GM19328 (cell line): ENCODE data around the gene EDEM2.
"Not testable (repeated sequence)": the region's sequence is repeated elsewhere in the genome, so short reads cannot be mapped to it uniquely, and the experiment has no call there.

ENCODE experiments used
- ATAC-seq: cut with Tn5 transposase; IDR thresholded peaks from one replicate; pipeline ENCODE4 v1.9.1; 2021; ENCODE audit warnings: mild to moderate bottlenecking, moderate library complexity; ENCODE audit not compliant: unreplicated experiment

The EDEM2 gene, protein sequence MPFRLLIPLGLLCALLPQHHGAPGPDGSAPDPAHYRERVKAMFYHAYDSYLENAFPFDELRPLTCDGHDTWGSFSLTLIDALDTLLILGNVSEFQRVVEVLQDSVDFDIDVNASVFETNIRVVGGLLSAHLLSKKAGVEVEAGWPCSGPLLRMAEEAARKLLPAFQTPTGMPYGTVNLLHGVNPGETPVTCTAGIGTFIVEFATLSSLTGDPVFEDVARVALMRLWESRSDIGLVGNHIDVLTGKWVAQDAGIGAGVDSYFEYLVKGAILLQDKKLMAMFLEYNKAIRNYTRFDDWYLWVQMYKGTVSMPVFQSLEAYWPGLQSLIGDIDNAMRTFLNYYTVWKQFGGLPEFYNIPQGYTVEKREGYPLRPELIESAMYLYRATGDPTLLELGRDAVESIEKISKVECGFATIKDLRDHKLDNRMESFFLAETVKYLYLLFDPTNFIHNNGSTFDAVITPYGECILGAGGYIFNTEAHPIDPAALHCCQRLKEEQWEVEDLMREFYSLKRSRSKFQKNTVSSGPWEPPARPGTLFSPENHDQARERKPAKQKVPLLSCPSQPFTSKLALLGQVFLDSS

DNA sequence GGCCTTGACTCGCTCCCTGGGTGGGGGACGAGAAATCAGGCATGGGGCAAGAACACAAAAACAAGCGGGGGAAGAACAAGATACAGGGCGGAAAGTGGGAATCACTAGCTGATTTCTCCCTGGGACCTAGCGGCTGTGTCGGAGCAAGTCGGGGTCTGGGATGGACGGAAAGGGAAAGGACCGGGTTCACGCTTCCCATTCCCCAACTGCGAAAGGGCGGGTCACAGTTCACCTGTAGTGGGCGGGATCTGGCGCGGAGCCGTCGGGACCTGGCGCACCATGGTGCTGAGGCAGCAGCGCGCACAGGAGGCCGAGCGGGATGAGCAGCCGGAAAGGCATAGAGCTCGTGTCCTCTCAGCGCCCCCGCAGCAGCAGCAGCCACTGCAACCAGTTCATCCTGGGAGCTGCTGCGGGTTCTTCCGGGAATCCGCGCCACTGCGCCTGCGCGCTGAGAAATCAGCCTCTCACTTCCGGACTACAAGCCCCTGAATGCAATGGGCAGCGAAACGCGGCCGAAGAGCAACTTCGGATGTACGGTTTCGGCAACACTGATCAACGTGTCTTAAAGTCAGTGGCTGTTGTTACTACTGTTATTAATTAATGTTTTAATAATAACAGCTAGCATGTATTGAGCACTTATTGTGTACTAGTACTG is at the start of gene EDEM2:
Gene EDEM2, minus strand, starts transcription at position 417 of the 655 bp plus-strand sequence. Its CDS starts 78 bp downstream, at position 339.
- peak; percentile 67 for ATAC-seq

DNA sequence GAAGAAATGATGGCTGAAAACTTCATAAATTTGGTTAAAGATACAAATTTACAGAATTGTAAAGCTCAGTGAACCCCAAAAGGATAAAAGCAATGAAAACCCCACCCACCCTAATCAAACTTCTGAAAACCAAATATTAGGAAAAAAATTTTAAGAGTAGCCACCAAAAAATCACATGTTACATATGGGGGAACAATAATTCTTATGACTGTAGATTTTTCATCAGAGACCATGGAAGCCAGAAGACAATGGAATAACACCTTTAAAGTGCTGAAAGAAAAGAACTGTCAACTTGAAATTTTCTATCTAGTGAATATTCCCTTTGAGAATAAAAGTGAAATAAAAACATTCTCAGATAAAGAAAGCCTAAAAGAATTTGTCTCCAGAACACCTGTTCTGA is 49.2 kb upstream of the EDEM2 start:
- no peak for ATAC-seq

DNA sequence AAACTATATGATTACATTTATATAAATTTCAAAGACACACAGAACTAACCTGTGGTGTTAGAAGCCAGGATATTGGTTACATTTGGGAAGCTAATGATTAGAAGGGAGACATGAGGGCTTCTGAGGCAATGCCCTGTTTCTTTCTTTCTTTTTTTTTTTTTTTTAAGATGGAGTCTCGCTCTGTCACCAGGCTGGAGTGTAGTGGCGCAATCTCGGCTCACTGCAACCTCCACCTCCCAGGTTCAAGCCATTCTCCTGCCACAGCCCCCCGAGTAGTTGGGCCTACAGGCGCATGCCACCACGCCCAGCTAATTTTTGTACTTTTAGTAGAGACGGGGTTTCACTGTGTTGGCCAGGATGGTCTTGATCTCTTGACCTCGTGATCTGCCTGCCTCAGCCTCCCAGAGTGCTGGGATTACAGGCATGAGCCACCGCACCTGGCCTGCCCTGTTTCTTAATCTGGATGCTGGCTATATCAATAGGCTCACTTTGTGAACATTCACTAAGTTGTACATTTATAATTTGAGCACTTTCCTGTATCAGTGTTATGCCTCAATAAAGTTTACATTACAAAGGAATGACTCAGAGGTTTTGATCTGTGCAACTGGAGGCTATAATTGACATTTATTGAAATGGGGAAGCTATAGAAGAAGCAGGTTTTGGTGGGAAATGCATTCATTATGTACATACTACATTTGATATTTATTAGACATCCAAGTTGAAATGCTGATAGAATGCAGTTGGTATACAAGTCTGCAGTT is 46.1 kb upstream of the EDEM2 start:
- not testable (repeated sequence) for ATAC-seq

DNA sequence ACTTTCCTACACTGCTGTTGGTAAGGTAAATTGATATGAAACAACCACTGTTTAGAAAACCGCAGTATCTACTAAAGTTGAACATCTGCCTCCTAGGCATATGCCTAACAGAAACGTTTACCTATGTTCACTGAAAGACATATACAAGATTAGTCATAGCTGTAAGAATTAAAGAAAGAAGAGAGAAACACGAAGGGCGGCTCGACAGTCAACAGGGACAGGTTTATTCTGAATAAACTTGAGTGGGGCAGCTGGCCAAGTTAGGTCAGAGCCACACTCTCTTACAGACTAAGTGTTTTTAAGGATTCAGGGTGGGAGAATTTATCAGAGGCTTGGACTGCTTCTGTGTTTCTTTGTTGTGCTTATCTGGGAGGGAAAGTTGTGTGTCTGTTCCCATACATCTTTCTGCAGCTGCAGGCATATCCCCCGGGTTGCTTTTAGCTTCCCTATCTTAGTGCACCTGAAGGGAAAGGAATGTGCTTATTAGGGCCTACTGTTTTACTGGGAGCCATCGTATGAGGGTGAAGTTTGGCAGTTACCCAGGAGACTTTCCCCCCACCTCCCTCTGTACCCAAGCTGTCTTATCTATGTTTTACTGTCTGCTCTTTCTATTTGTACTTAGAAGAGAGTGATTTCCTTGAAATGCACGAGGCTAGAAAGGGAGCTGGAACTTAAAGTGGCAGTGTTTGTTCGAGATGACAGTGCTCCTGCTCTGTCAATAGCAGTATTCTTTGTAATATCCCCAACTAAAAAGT is 45.2 kb upstream of the EDEM2 start:
- no peak for ATAC-seq

DNA sequence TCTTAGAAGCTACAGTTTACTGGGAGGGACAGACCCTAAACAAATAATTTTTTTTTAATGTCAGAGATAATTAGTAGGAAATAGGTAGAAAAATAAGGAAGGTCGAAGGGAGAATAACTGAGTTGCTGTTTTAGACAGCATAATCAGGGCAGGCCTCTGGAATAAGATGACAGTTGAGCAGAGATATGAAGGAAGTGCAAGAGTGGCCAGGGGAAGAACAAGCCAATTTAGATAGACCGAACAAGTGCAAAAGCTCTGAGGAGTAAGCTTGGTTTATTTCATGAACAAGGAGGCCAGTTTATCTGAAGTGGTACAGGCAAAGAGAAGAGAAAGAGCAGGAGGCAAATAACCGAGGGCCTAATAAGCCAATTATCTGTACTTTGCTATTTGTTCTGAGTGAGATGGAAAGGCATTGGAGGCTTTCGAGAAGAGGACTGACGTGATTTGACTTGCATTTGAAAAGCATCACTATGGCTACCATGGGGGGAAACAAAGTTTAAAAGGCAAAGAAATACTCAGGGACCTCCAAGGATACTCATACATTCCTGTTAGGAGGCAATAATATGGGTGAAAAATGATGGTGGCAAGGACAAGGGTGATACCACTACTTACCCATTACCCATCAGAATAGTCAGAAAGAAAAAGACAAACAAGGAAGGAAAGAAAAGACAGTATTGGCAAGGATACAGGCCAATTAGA is 44.4 kb upstream of the EDEM2 start:
- ATAC-seq = no peak

DNA sequence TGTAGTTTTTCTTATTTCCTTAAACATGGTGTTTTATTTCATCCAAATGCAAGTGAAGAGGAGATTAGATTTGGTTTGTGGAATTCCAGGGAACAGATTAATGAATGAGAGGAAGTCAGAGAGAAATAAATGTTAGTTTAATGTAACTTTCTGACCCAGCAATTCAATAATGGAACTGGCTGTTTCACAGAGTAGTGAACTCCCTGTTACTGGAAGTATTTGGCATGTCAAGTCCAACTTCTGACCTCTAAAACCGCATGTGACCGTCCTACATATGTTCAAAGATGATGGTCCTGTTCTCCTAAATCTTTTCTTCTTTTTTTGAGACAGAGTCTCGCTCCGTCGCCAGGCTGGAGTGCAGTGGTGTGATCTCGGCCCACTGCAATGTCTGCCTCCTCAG is 43.4 kb upstream of the EDEM2 start:
- ATAC-seq = no peak

DNA sequence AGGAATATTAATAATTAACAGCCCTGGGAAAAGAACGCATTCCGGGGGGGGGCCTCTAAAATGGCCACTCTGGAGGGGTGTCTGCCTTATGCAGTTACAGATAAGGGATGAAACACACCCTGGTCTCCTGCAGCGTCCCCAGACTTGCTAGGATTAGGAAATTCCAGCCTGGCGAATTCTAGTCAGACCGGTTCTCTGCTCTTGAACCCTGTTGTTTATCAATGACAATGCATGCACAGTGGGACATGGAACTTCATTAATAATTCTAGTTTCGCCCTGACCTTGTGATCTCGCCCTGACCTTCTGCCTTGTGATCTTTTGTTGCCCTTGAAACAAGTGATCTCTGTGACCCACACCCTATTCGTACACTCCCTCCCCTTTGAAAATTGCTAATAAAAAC is 42.1 kb upstream of the EDEM2 start:
- ATAC-seq = not testable (repeated sequence)

DNA sequence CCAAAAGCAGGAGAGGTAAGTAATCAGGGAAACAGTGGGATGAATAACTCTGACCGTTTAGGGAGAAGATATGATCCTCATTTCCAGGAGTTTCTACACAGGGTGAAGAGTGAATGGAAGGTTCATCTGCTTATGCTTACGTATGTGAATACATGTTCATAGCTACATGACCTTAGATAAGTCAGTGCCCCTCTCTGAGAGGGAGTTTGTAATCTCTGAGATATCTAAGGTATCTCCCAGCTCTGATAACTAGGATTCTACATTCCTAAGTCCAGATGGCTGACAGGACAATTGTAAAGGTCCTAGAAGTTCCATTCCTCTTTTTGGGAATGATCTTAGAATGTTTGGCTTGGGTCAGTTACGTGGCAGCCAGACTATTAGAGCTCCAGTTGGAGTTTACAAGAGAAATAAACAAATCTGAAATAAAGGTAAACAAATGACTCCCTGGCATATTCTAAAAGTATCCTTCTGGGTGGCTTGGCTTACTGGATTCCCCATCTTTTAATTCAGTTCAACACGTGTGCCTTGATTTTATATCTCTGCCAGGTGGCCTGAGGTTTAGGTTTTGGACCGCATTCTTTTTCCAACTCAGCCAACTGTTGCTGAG is 40.6 kb upstream of the EDEM2 start:
- no peak for ATAC-seq

DNA sequence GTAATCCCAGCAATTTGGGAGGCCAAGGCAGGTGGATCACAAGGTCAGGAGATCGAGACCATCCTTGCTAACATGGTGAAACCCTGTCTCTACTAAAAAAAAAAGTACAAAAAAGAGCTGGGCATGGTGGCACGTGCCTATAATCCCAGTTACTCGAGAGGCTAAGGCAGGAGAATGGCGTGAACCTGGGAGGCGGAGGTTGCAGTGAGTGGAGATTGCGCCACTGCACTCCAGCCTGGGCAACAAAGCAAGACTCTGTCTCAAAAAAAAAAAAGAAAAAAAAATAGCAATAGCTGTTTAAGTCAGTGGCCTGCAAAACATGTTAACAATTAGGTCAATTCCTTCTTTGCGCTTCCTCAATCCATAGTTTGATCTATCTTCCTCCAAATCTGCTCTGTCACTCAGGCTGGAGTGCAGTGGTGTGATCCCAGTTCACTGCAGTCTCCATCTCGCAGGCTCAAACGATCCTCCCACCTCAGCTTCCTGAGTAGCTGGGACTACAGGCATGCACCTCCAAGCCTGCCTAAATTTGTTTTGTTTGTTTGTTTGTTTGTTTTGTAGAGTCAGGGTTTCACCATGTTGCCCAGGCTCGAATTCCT is 39.7 kb upstream of the EDEM2 start:
- not testable (repeated sequence) for ATAC-seq

DNA sequence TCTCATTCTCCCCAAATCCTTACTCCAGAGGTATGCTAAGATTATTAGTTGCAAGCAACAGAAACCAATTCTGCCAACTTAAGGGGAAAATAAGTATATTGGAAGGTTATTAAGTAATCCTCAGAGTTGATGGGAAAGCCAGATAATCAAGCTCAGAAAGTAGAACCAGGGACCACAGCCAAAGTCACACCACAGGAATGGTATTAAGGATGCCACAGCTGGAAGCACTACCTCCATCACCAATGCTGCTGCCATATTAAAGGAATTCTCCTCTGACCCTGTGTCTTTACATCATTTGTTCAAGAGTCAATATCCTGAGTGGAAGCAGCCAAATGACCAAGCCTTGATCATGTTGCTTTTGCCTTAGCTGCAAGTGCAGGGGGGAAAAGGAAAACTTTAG is 34.6 kb upstream of the EDEM2 start:
- ATAC-seq = no peak

DNA sequence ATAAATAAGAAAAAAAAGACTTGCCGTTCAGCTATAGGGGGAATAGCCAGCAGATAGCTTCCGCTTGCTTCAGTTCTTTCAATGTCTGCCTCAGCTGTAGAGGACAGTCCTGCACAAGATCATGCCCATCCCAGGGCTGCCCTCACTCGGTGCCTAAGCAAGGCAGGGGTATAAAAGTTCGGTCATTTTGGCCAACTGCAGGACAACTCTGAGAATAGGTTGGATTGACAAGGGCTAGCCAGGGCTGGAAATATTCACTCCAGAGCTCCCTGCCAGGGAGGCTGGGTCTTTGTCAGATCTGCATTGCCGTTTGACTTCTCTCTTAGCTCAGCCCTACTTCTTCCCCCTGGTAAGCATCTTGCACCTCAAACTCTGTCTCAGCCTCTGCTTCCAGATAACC is 33.1 kb upstream of the EDEM2 start:
- no peak for ATAC-seq

DNA sequence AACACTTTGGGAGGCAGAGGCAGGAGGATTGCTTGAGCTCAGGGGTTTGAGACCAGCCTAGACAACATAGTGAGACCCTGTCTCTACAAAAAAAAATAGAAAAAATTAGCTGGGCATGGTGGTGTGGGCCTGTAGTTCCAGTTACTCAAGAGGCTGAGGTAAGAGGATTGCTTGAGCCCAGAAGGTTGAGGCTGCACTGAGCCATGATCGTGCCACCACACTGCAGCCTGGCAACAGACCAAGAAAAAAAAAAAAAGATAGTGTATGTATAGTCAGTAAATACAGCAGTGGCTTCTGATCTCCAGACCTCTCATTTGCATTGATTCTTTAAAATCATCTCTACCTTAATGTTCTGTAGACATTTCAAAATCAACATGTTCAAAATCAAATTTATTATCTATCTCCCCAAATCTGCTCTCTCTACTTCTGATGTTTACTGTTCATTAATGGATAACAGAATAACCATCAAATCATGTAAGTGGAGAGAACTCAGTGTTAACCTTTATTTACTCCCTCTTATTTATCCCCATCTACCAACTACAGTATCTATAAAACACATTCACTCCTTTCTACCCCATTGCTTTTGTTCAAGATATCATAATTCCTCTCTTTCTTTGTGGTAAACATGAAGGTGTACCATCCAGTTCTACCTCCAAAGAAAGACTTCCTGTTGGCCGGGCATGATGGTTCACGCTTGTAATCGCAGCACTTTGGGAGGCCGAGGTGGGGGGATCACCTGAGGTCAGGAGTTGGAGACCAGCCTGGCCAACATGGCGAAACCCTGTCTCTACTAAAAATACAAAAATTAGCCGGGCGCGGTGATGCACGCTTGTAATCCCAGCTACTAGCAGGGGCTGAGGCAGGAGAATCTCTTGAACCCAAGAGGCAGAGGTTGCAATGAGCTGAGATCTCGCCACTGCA is 32.4 kb upstream of the EDEM2 start:
- no peak for ATAC-seq

DNA sequence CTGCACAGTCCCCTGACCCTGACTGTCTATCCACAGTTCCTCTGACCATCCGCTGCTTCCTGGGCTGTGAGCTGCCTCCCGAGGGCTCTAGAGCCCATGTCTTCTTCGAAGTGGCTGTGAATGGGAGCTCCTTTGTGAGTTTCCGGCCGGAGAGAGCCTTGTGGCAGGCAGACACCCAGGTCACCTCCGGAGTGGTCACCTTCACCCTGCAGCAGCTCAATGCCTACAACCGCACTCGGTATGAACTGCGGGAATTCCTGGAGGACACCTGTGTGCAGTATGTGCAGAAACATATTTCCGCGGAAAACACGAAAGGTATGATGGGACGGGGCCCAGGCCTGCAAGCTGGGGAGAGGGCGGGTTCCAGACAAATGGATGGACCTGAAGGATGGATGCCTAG is 29.0 kb upstream of the EDEM2 start:
- ATAC-seq = no peak

DNA sequence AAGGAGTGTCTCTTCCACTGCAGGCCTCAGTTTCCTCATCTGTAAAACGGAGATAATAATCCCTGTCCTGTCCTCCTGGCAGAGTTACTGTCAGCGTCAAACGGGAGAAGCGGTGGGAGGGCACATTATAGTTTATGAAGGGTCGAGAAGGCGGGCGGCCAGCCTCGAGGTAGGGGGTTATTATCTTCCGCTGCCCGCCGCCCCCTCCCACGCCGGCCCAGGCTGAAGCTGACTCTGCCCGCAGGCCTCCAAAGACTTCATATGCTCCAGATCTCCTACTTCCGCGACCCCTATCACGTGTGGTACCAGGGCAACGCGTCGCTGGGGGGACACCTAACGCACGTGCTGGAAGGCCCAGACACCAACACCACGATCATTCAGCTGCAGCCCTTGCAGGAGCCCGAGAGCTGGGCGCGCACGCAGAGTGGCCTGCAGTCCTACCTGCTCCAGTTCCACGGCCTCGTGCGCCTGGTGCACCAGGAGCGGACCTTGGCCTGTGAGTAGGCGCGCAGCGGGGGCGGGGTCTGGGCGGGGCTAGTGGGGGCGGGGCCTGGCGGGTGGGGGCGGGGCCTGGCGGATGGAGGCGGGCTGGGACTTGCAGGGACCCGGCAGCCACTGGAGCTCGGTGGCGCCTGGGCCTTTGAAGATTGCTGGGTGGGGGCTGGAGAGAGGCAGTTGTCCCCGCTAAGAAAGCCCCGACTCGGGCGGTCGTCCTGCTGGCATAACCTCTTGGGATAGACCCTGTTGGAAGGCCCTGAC is 27.5 kb upstream of the EDEM2 start:
- no peak for ATAC-seq

DNA sequence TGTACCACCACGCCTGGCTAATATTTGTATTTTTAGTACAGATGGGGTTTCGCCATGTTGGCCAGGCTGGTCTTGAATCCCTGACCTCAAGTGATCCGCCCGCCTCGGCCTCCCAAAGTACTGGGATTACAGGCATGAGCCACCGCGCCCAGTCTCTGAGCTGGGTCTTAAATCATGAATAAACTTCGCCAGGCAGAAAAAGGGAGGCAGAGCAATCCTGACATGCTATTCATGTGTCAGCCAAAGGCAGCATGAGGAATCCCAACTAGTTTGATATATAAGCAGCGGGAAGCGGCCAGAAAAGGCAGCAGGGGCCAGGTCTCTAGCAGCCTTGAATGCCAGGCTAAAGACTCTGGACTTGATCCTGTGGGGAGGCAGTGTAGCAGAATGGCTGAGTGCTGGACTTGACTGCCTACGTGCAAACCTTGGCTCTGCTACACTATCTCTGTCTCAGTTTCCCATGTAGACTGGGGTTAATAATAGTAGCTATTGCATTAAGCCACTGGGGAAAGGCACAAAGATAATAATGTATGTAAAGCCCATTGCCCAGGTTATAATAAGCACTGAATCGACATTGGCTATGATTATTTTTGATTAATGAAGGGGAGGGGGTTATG is 26.5 kb upstream of the EDEM2 start:
- no peak for ATAC-seq

DNA sequence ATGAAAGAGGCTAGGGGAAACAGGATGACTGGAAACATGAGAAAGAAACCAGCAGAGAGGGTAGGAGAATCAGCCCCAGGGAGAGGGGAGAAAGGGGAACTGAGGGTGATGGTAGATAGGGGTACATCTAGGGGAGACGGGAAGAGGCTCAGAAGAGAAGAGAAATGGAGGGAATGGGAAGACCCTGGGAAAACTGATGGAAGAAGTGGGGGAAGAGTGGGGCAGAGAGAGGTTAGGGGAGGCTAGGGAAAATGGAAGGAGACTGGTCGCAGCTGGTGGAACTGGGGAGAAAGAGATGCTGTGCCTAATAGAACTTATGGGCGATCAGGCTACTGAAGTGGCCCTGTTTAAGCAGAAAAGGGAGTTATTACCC is 25.3 kb upstream of the EDEM2 start:
- no peak for ATAC-seq
